Endometrial microvascular endothelial cells (primary cell): ENCODE results near the gene GAB1. TPM values are rescaled to one million over a fixed set of nuclear protein-coding genes. Genes with fewer than 3 reads are reported as not detected.

ENCODE experiments used
- in situ Hi-C: cut with HindIII; loops from 2 replicates; pipeline ENCODE4 v1.10.0; 2017; ENCODE audit warnings: low sequenced_read_pairs, low pct_unique_long_range_greater_than_20kb; ENCODE audit errors: inconsistent ontology term
- total RNA-seq: library from RNA; depleted of rRNA; stranded (reverse); fragments of >200 nt; gene quantifications from one replicate; pipeline ENCODE4 v1.2.3, GENCODE V29; 2015; ENCODE audit errors: inconsistent ontology term

Gene GAB1
- 3.6 TPM for total RNA-seq

DNA sequence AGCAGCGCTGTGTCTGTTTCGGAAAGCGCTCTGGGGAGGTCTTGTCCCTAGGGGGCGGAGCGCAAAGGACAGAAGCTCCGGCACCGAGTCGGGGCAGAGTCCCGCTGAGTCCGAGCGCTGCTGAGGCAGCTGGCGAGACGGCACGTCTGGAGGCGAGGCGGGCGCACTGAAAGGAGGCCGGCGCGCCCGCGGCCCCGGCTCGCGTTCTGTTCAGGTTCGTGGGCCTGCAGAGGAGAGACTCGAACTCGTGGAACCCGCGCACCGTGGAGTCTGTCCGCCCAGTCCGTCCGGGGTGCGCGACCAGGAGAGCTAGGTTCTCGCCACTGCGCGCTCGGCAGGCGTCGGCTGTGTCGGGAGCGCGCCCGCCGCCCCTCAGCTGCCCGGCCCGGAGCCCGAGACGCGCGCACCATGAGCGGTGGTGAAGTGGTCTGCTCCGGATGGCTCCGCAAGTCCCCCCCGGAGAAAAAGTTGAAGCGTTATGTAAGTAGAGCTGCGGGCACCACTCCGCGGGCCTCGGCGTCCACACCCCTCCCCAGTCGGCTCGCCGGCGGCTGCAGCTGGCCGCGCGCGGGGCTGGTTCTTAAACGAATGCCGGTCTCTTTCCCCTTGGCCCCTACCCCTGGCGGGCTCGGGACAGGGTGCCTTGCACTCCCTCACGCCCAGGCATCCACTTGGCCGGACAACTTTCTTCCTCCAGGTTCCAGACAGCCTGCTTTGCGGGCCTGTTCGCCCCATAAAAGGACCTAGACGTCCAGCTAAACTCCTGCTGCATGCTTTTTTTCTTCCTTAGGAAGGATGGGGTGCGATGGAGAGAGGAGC, at the start of gene GAB1:
GAB1 (plus strand) TSS at position 96 of the 819 bp plus-strand sequence; CDS start at position 409, 313 bp downstream.
- in situ Hi-C loops: no loop called here

DNA sequence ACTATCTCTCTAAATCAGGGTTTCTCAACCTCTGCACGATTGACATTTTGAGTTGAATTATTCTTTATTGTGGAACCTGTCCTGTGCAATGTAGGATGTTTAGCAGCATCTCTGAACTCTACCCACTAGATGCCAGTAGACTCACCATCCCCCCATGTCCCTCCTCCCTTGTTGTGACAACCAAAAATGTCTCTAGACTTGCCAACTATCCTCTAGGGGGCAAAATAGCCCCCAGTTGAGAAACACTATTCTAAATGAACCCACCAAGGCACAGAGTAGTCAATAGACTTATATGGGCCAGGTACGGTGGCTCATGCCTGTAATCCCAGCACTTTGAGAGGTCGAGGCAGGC, 49.1 kb upstream of the GAB1 start:
- in situ Hi-C loops: no loop called here

DNA sequence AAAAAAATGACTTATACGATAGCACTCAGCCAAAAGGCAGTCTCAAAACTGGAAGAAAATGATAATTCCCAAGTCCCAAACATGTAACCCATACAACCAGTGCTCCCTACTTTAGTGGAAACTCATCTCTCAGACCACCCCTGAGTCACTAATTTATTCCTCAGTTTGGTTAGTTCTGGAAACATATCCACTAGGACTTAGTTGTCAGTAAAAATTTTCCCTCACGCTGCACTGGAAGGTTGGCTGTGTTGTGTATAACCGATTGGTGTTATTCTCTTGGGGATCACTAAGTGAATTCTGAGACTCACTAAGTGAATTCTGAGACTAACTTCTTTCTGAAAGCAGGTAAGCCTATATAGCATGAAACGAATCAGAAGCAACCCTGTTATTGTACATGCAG, 48.5 kb upstream of the GAB1 start:
- in situ Hi-C loops: no loop called here

DNA sequence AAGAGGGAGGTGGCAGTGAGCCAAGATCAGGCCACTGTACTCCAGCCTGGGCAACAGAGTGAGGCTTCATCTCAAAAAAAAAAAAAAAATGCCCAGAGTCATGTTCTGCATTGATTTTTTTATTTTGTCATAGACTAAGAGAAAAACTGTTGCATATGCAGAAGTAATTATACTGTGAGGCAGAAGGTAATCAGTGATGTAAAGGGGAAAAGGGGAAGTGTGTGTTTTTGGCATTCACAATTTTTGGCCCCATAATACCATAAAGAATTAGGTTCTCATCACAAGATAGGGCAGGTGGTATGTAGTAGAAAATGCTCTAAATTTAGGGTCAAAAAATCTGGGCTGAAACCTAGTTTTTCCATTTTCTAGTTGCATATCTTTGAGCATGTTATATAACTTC, 47.3 kb upstream of the GAB1 start:
- in situ Hi-C loops: no loop called here

DNA sequence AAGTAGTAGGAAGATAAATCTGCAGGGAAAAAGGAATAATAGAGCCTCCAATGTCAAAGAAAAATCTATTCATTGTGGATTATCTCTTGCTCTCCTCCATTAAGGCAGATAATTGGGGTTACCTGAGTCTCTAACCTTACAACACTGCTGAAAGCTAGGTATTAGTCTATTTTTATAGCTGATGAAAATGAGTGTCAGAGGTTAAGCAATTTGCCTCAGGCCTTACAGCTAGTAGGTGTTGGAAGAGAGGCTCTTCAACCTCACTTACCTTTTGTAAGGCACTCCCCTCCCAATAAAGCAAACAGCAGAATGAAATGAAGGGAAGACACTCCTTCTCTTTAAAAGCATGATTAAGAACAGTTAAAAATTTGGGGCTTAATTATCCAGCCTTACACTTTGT, 45.4 kb upstream of the GAB1 start:
- in situ Hi-C loops: no loop called here

DNA sequence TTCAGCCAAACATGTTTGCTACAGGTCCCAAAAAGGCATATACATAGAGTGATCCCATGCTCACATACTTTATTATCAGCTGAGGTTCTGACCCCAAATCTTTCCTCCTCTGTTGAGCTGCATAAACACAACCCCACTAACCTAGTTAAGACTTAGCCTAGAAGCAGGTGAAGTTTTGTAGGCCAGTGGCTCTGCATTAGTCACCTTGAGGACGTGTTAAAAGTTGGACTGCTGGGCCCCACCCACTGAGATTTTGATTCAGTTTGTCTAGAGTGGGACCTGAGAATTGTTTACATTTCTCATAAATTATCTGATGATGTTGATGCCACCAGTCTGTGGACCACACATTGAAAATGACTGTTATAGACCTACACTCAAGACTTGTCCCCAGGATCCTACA, 43.8 kb upstream of the GAB1 start:
- in situ Hi-C loops: no loop called here

DNA sequence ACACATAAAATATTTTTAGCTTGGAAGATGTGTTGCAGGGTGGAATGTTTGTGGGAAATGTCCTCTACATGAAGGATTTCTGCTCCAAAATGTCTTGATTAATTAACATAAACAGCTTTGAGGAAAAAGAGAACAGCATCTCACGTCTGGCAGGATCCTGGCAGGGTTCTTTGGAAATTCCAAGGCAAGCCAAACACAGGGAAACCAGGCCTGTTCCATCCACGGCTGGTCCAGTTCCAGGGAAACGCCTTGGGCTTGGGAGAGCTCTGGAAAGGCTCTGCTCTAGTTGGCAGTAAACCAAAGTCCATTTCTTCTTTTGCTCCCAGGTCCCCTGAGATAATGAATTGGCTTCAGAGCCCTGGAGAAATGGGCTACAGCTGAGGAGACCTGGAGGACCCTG, 42.4 kb upstream of the GAB1 start:
- in situ Hi-C loops: no loop called here

DNA sequence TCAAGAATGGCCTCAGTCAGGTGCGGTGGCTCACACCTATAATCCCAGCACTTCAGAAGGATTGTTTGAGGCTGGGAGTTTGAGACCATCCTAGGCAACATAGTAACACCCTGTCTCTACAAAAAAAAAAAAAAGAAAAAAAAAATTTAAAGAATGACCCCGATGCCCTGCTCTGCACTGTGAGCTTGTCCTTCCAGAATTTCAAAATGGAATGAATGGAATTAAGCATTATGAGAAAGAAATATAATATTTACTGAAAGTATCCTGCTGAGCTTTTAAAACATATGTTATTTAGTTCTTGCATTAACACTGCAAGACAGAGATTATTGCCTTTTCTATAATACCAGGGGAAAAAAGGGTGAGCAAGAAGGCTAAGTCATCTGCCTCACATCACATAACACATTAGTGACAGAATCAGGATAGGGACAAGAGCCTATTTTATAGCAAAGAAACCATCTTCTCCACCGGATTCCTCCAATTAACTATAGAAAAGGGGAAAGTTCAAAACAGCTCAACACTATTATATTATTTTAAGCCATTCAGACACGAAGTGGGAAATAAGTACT, 41.9 kb upstream of the GAB1 start:
- in situ Hi-C loops: no loop called here

DNA sequence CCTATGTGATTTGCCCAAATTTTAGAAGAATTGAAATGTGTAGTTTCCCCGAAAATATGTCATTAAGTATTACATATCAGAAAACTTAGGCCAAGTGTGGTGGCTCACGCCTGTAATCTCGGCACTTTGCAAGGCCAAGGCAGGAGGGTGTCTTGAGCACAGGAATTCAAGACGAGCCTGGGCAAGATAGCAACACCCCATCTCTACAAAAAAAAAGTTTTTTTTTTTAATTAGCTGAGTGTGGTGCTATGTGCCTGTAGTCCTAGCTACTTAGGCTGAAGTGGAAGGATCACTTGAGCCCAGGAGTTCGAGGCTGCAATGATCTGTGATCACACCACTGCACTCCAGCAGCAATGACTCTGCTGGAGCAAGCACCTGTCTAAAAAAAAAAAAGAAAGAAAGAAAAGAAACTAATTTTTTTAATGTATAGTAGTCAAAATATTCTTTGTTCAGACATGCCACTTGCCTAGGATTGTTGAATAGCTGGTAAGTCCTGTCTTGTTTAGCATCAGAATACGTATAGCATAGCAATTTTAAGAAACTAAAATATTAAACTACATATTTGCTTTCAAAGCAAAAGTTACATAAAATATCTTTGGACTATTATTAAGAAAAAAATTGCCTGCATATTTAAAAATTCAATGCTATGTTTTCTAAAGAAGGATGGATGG, 40.1 kb upstream of the GAB1 start:
- in situ Hi-C loops: no loop called here

DNA sequence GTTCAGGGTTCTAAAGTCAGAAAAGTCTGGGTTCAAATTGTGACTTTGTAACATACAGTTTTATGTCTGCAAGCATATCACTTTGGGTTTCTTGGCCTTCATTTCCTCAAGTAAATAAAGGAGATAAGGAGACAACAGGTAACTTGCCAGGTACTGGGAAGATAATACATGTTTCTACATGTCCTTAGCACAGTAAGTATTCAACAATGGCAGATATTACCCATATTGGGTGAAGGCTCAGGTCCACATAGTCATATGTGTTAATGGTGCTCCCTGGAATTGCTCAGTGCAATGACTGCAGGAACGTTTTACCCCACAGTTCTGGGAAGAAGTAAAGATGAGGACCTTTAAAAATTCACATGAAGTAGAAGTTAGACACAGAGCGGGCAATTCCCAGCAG, 35.8 kb upstream of the GAB1 start:
- in situ Hi-C loops: no loop called here

DNA sequence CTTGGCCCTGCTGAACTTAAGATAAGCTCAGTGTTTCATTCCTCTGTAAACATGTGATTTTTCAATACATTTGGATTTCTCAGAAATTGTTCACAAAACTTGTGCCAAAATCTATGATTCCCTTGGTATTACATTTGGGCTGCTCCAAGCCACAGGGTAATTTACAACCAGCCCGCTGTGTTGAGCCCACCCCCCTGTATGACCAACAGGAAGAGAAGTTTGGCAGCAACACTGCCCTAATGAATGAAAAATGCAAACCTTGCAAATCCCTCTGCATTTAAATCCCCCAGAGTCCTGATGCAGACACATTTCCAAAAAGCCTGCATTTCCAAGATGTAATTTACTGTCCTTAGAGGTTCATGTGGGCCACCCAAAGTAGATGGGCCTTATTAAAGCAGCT, 34.1 kb upstream of the GAB1 start:
- in situ Hi-C loops: no loop called here

DNA sequence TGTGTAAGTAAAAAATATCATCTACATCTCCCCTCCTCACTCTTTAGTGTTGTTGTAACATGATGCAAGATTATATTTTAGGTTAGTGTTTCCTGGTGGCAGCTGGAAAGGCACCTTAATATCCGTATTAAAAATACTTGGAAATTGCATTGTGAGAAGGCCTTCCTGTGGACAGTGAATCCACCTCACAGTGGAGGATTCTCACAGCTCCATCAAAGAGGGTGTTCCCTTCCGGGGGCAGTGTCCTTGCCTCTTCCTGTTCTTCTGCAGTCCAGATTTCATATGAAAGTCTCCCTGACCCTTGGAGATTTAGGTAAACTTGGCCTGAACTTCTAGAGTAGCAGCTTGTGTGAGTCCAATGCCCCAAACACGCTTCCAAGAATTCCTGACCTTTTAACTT, 29.9 kb upstream of the GAB1 start:
- in situ Hi-C loops: no loop called here

DNA sequence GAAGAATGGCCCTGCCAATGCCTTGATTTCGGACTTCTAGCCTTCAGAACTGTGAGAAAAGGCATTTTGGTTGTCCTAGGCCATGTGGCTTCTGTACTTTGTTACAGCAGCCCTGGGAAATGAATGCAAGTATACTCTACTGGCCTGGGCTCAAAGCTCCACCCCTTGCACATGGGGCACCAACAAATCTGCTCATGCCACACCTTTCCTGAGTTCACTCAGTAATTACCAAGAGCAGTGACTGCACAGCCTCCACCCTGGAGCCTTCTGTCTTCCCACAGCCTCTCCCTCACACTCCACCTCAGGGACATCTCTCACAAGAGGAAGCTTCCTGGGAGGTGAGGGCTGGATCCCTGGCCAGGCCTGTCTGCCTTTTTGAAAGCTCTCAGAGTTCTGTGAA, 29.1 kb upstream of the GAB1 start:
- in situ Hi-C loops: no loop called here

DNA sequence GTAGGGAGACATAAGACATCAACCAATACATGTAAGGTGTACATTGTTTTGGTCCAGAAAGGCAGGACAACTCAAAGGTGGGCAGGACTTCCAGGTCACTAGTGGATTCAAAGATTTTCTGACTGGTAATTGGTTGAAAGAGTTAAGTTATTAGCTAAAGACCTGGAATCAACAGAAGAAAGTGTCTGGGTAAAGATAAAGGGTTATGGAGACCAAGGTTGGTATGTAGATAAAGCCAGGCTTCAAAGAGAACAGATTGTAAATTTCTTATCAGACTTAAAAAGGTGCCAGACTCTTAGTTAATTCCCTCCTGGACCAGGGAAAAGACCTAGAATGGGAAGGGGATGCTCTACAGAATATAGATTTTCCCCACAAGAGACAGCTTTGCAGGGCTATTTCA, 28.3 kb upstream of the GAB1 start:
- in situ Hi-C loops: no loop called here

DNA sequence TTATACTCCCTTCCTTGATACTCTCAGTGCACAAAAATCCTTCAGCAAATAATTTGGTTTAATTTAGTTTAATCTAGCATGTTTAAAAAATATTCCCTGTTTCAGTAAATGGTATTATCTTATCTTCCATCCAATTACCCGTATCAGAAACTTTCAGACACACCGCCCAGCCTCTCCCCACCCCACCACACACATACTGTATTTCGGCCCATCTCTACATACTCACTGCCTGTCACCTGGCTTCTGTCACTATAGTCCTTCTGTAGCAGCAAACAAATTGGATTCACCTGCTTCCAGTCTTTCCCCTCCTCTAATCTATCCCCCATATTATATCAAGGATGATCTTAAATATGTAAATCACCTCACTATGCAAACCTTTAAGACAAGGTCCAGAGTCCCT, 24.8 kb upstream of the GAB1 start:
- in situ Hi-C loops: no loop called here

DNA sequence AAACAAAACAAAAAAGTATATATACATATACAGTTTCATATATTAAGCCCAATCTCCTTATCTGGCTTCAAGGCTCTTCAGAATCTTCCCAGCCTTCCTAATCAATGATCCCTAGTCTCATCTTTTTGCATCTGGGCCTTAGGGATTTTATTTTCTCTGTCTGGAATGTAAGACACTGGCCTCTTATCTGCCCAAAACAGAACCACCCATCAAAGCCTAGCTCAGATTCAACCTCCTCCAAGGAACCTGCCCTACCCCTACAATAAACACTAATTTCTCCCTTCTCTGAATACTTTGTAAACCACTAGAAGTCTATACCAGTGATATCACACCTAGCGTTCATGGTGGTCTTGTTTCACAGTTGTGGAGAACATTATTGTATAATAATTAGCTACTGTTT, 23.2 kb upstream of the GAB1 start:
- in situ Hi-C loops: no loop called here

DNA sequence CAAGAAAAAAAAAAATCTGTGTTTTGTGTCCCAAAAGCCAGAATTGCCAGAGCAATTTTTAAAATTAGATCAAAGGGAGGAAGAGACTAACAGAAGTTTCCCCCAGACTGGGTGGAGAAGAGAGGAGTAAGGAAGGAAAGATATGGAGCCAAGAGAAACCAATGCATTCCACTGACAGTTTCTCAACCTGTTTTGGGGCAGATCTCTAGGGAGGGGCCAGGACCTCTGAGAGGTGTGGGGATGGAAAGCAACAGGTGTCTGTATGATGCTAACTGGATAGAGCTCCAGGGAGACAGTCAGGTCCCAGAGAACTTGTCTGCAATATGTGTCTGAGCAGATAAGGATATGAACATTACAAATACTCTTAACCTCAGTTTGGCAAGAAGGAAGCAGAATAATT, 22.7 kb upstream of the GAB1 start:
- in situ Hi-C loops: no loop called here

DNA sequence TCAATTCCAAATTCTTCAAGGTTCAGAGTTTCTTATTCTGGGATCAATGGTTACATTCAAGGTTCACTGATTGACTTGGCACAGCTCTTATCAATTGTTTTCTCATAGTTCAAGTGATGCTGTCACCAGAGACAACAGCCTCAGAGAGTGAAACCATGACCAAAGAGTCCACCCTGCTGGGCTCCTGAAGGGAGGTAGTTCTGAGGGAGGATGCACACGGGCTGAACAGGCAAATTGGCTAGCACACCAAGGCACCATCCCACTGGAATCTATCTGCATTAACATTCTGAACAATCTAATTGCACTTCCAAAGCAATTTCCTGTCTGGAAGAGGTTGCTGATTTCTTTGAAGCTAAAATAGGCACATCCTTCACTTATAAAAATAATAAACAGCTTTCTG, 16.6 kb upstream of the GAB1 start:
- in situ Hi-C loops: no loop called here

DNA sequence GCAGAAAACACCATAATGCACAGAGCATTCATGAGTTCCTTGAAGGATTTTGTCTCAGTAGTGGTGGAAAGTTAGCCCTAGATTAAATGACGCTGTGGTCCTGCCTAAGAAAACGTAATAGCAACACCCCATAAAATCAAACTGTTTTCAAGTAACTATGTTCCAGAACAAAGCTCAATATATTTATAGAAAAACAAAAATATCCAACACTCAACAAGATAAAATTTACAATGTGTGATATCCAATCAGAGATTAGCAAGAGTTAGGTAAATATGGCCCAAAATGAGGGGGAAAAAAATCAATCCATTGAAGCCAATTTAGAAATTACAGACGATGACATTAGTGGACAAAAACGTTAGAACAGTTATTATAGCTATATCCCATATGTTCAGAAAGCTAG, 9.9 kb upstream of the GAB1 start:
- in situ Hi-C loops: no loop called here

DNA sequence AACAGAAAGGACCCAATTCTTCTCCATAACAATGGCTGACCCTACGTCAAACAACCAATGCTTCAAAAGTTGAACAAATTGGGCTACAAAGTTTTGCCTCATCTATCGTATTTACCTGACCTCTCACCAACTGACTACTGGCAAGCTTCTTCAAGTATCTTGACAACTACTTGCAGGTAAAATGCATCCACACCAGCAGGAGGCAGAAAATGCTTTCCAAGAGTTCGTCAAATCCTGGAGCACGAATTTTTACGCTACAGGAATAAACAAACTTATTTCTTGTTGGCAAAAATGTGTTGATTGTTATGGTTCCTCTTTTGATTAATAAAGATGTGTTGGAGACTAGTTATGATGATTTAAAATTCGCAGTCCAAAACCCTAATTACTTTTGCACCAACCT, 6.7 kb upstream of the GAB1 start:
- in situ Hi-C loops: no loop called here
